Upper lobe of left lung (tissue), 4 donors: Measurements from ENCODE around the gene F11R.

Experiments used
- POLR2A ChIP-seq, 4 donors: fragments of 450-650 bp; IDR thresholded peaks; one replicate each; pipeline ENCODE4 v1.5.1; 2016 to 2017; ENCODE audit warnings: antibody characterized with exemption in 4 of 4, mild to moderate bottlenecking in 2 of 4
- POLR2AphosphoS5 ChIP-seq, 2 donors: sonication (generic); formaldehyde crosslinking; IDR thresholded peaks; one replicate each; pipeline ENCODE4 v1.5.1; 2017; ENCODE audit warnings: antibody characterized with exemption in 2 of 2
- TF ChIP-seq, protein P1 (sequence below), 6 experiments: fragments of 450-650 bp in 4 of 6; fragments of 200-600 bp in 2 of 6; sonication (generic) in 2 of 6; IDR thresholded peaks; one replicate each; pipeline ENCODE4 v1.5.1; 2016 to 2019; ENCODE audit warnings: antibody characterized with exemption in 6 of 6

DNA sequence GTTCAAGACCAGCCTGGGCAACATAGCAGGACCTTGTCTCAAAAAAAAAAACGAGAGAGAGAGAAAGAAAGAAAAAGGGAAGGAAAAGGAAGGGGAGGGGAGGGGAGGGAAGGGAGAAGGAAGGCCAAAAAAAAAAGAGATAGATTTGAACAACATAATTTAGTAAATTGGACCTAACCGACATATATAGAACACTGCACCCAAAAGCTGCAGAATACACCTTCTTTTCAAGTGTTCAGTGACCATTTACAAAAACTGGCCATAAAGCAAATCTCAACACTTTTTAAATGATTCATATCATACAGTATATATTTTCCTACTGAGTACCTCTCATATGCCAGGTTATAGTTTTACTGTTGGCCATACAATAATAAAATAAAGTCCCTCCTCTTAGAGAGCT lies 10.9 kb upstream of the F11R start:
- TF ChIP-seq POLR2AphosphoS5 (IDR thresholded peaks at IDR 0.05) (no peak), POLR2A (IDR thresholded peaks at IDR 0.05) (no peak)
- TF ChIP-seq, protein P1, sequence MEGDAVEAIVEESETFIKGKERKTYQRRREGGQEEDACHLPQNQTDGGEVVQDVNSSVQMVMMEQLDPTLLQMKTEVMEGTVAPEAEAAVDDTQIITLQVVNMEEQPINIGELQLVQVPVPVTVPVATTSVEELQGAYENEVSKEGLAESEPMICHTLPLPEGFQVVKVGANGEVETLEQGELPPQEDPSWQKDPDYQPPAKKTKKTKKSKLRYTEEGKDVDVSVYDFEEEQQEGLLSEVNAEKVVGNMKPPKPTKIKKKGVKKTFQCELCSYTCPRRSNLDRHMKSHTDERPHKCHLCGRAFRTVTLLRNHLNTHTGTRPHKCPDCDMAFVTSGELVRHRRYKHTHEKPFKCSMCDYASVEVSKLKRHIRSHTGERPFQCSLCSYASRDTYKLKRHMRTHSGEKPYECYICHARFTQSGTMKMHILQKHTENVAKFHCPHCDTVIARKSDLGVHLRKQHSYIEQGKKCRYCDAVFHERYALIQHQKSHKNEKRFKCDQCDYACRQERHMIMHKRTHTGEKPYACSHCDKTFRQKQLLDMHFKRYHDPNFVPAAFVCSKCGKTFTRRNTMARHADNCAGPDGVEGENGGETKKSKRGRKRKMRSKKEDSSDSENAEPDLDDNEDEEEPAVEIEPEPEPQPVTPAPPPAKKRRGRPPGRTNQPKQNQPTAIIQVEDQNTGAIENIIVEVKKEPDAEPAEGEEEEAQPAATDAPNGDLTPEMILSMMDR (IDR thresholded peaks at IDR 0.05) = no peak
